Measurements from ENCODE around the gene NAALADL1.

Gene NAALADL1

GRCh38 chr11:65060913-65061408, 2.6 kb upstream of the NAALADL1 start:
- peak; percentile 42 for TF ChIP-seq CTCF (conservative IDR thresholded peaks at IDR 0.05; ENCODE audit: low read depth, low read length)
- no peak for DNase-seq (ENCODE audit: low read depth)

GRCh38 chr11:65059959-65060824, 1.8 kb upstream of the NAALADL1 start:
- no peak for DNase-seq (ENCODE audit: low read depth)
- TF ChIP-seq CTCF (conservative IDR thresholded peaks at IDR 0.05; ENCODE audit: low read depth, low read length) = no peak
- no peak overlapping the region for H3K4me3 ChIP-seq (ENCODE audit: low read length)

More at GRCh38 chr11:65060913-65061408, 2.6 kb upstream of the NAALADL1 start:
- H3K4me3 ChIP-seq (ENCODE audit: low read length) = no peak overlapping the region

- no peak overlapping the region for H3K4me3 ChIP-seq (ENCODE audit: low read length)
- TF ChIP-seq CTCF (conservative IDR thresholded peaks at IDR 0.05; ENCODE audit: low read depth, low read length) = no peak
- no peak for DNase-seq (ENCODE audit: low read depth)
Observed at GRCh38 chr11:65059523-65059922, 1.2 kb upstream of the NAALADL1 start.

- no peak for TF ChIP-seq CTCF (conservative IDR thresholded peaks at IDR 0.05; ENCODE audit: low read depth, low read length)
- H3K4me3 ChIP-seq (ENCODE audit: low read length) = no peak overlapping the region
- no peak for DNase-seq (ENCODE audit: low read depth)
Observed at GRCh38 chr11:65058012-65058411, 341 bp downstream of the NAALADL1 start.

GRCh38 chr11:65057526-65057925, 827 bp downstream of the NAALADL1 start:
- TF ChIP-seq CTCF (conservative IDR thresholded peaks at IDR 0.05; ENCODE audit: low read depth, low read length) = no peak
- no peak overlapping the region for H3K4me3 ChIP-seq (ENCODE audit: low read length)
- DNase-seq (ENCODE audit: low read depth) = no peak

- TF ChIP-seq CTCF (conservative IDR thresholded peaks at IDR 0.05; ENCODE audit: low read depth, low read length) = no peak
- DNase-seq (ENCODE audit: low read depth) = no peak
Observed at GRCh38 chr11:65056999-65057398, 1.4 kb downstream of the NAALADL1 start.

GRCh38 chr11:65055538-65055937, 2.8 kb downstream of the NAALADL1 start:
- no peak for DNase-seq (ENCODE audit: low read depth)
- TF ChIP-seq CTCF (conservative IDR thresholded peaks at IDR 0.05; ENCODE audit: low read depth, low read length) = no peak
- H3K4me3 ChIP-seq (ENCODE audit: low read length) = no peak overlapping the region

More at GRCh38 chr11:65056999-65057398, 1.4 kb downstream of the NAALADL1 start:
- H3K4me3 ChIP-seq (ENCODE audit: low read length) = no peak overlapping the region
